ENCODE data around the gene TFDP2. TPM values are rescaled to one million over a fixed set of nuclear protein-coding genes. Genes with fewer than 3 reads are reported as not detected.

TFDP2 gene, protein sequence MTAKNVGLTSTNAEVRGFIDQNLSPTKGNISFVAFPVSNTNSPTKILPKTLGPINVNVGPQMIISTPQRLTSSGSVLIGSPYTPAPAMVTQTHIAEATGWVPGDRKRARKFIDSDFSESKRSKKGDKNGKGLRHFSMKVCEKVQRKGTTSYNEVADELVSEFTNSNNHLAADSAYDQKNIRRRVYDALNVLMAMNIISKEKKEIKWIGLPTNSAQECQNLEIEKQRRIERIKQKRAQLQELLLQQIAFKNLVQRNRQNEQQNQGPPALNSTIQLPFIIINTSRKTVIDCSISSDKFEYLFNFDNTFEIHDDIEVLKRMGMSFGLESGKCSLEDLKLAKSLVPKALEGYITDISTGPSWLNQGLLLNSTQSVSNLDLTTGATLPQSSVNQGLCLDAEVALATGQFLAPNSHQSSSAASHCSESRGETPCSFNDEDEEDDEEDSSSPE
- polyA plus RNA-seq (2012; ENCODE audit: missing spikeins): 46.5 TPM

DNA sequence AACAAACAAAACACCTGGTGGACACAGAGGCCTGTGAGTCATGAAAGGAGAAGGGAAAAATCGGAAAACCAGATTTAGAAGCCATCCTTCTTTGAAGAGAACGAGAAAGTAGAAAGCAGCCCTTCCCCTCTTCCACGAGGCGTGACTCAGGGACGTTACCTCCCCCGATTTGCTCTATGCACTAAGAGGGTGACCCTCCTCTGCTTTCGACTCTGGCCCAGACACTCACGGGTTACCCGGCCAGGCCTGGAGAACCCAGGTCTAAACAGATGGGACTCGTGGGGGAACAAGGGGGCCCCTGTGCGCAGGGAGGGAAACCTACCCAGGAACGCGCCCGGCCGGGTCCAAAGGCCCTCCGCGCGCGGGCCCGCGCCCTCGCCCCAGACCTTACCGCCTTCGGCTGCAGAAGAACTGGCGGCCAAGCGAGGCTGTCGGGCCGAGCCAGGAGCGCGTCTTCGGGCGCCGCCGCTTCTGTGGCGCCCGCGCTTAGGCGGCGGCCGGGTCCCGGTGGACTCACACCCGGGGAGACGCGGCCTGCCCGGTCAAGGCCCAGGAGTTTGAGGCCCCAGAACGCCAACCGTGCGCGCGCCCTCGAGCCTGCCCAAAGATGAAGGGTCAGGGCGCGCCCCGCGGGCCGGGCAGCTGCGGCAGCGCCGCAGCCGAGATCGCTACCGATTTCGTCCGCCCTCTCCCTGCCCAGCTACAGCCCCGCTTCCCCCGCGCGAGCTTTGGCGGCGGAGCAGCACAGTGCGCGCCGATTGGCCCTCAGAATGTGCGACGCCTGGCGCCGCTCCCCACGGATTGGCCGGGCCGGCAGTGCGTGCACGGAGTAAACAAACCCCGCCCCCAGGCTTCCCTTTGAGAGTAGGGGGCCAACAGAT, at the start of gene TFDP2:
Gene TFDP2 (minus strand): TSS at position 753 of the 881 bp plus-strand sequence. CDS start 47,795 bp downstream, outside the sequence.
- FAIRE-seq: peak; percentile 96
- DNase-seq (ENCODE audit: insufficient read length): peak; percentile 91
- TF ChIP-seq TAF1 (IDR thresholded peaks at IDR 0.05; ENCODE audit: borderline replicate concordance, low read depth, low read length) (no peak), POLR2A (IDR thresholded peaks at IDR 0.05; ENCODE audit: low read depth, low read length) (peak; percentile 70; the same call in 1 of the 2 replicates), POLR2AphosphoS5 (IDR thresholded peaks at IDR 0.05; ENCODE audit: low read depth, low read length) (peak; percentile 27; the same call in 1 of the 2 replicates)

GRCh38 chr3:142188846-142189245, 39.5 kb upstream of the TFDP2 start:
- FAIRE-seq: no peak

GRCh38 chr3:142180761-142181362, 31.5 kb upstream of the TFDP2 start:
- DNase-seq (ENCODE audit: insufficient read length): no peak
- TF ChIP-seq POLR2AphosphoS5 (IDR thresholded peaks at IDR 0.05; ENCODE audit: low read depth, low read length): no peak
- no peak for TF ChIP-seq TAF1 (IDR thresholded peaks at IDR 0.05; ENCODE audit: borderline replicate concordance, low read depth, low read length)
- no peak for TF ChIP-seq POLR2A (IDR thresholded peaks at IDR 0.05; ENCODE audit: low read depth, low read length)

More at GRCh38 chr3:142188846-142189245, 39.5 kb upstream of the TFDP2 start:
- TF ChIP-seq POLR2A (IDR thresholded peaks at IDR 0.05; ENCODE audit: low read depth, low read length) (no peak), TAF1 (IDR thresholded peaks at IDR 0.05; ENCODE audit: borderline replicate concordance, low read depth, low read length) (no peak), POLR2AphosphoS5 (IDR thresholded peaks at IDR 0.05; ENCODE audit: low read depth, low read length) (no peak)
- DNase-seq (ENCODE audit: insufficient read length): no peak

DNA sequence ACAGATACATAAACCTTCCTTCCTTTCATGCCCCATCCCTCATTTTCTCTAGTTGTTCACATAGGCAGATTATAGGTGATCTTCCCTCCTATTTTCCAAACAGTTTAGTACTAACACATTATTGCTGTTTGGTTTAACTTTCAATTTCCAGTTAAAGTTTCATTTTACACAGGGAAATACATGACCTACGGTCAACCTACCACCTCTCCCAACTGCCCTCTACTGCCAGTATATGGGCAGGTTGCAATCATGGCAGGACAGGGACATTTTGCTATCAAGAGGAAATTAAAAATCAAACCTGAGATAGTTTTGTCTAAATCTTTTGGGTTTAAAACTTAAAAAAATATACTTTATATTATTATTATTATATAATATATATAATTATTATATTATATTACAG, 26.1 kb upstream of the TFDP2 start:
- DNase-seq (ENCODE audit: insufficient read length): no peak
- TF ChIP-seq POLR2A (IDR thresholded peaks at IDR 0.05; ENCODE audit: low read depth, low read length): no peak
- TF ChIP-seq POLR2AphosphoS5 (IDR thresholded peaks at IDR 0.05; ENCODE audit: low read depth, low read length): no peak
- TF ChIP-seq TAF1 (IDR thresholded peaks at IDR 0.05; ENCODE audit: borderline replicate concordance, low read depth, low read length): no peak
- no peak for FAIRE-seq

More at GRCh38 chr3:142180761-142181362, 31.5 kb upstream of the TFDP2 start:
- FAIRE-seq: no peak

DNA sequence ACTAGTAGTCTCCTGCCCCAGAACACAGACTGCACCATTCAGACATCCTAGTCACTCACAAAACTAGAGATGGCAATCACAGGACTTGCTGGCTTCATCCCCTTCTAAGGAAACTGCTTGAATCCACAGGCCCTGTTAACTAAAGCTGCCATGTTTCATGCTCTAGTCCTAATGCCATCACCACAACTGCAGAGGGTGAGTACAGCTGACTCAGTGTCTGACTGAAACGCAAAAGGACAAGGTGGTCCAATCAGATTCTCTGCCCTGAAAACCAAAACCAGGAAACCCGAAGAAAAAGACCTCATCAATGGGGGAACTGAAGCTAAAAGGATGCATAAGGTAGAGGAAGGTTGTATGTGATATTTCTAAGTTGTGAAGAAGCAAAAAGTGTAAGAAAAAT, 25.2 kb upstream of the TFDP2 start:
- DNase-seq (ENCODE audit: insufficient read length) (no peak), FAIRE-seq (no peak)

GRCh38 chr3:142168514-142168913, 19.2 kb upstream of the TFDP2 start:
- DNase-seq (ENCODE audit: insufficient read length) (no peak), FAIRE-seq (no peak)
- TF ChIP-seq TAF1 (IDR thresholded peaks at IDR 0.05; ENCODE audit: borderline replicate concordance, low read depth, low read length) (no peak), POLR2AphosphoS5 (IDR thresholded peaks at IDR 0.05; ENCODE audit: low read depth, low read length) (no peak), POLR2A (IDR thresholded peaks at IDR 0.05; ENCODE audit: low read depth, low read length) (no peak)

More for the DNA sequence above, 25.2 kb upstream of the TFDP2 start:
- TF ChIP-seq TAF1 (IDR thresholded peaks at IDR 0.05; ENCODE audit: borderline replicate concordance, low read depth, low read length): no peak
- no peak for TF ChIP-seq POLR2A (IDR thresholded peaks at IDR 0.05; ENCODE audit: low read depth, low read length)
- no peak for TF ChIP-seq POLR2AphosphoS5 (IDR thresholded peaks at IDR 0.05; ENCODE audit: low read depth, low read length)

- FAIRE-seq (no peak), DNase-seq (ENCODE audit: insufficient read length) (no peak)
Observed at GRCh38 chr3:142165194-142165593, 15.8 kb upstream of the TFDP2 start.

GRCh38 chr3:142159083-142159740, 9.9 kb upstream of the TFDP2 start:
- no peak for TF ChIP-seq POLR2A (IDR thresholded peaks at IDR 0.05; ENCODE audit: low read depth, low read length)
- no peak for TF ChIP-seq POLR2AphosphoS5 (IDR thresholded peaks at IDR 0.05; ENCODE audit: low read depth, low read length)
- TF ChIP-seq TAF1 (IDR thresholded peaks at IDR 0.05; ENCODE audit: borderline replicate concordance, low read depth, low read length): no peak
- FAIRE-seq (no peak), DNase-seq (ENCODE audit: insufficient read length) (no peak)

More at GRCh38 chr3:142165194-142165593, 15.8 kb upstream of the TFDP2 start:
- no peak for TF ChIP-seq TAF1 (IDR thresholded peaks at IDR 0.05; ENCODE audit: borderline replicate concordance, low read depth, low read length)
- no peak for TF ChIP-seq POLR2AphosphoS5 (IDR thresholded peaks at IDR 0.05; ENCODE audit: low read depth, low read length)
- no peak for TF ChIP-seq POLR2A (IDR thresholded peaks at IDR 0.05; ENCODE audit: low read depth, low read length)

GRCh38 chr3:142154186-142154585, 4.8 kb upstream of the TFDP2 start:
- TF ChIP-seq POLR2AphosphoS5 (IDR thresholded peaks at IDR 0.05; ENCODE audit: low read depth, low read length) (no peak), TAF1 (IDR thresholded peaks at IDR 0.05; ENCODE audit: borderline replicate concordance, low read depth, low read length) (no peak), POLR2A (IDR thresholded peaks at IDR 0.05; ENCODE audit: low read depth, low read length) (no peak)

DNA sequence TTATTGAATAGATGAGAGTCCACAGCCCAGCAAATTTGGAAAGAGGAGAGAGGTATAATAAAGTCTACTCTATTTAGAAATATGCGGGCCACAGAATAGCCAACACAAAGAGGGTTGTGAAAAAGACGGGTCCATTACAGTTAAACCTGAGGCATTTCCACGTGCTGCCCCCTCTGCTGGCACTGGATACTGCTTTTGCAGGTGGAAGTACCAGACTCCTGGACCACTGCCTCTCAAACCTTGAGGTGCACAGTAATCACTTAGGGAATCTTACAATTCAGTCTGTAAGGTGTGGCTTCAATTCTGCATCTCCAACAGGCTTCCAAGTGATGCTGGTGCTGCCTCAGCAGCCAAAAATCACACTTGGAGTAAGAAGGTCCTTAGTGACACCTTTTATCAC, 3.0 kb upstream of the TFDP2 start:
- DNase-seq (ENCODE audit: insufficient read length): no peak
- TF ChIP-seq TAF1 (IDR thresholded peaks at IDR 0.05; ENCODE audit: borderline replicate concordance, low read depth, low read length) (no peak), POLR2A (IDR thresholded peaks at IDR 0.05; ENCODE audit: low read depth, low read length) (no peak)
- FAIRE-seq: no peak

More at GRCh38 chr3:142154186-142154585, 4.8 kb upstream of the TFDP2 start:
- no peak for DNase-seq (ENCODE audit: insufficient read length)
- peak; percentile 9 for FAIRE-seq
